H1 (cell line): Measurements from ENCODE around the gene MIB1. TPM values are rescaled to one million over a fixed set of nuclear protein-coding genes. Genes with fewer than 3 reads are reported as not detected.

ENCODE experiments used
- CTCF ChIA-PET: fragments of 300-600 bp; sonication (Branson Sonifier 250); formaldehyde crosslinking; loops from one replicate; lab custom pipeline; 2021; ENCODE audit not compliant: partially characterized antibody; lab: Charles Lee
- POLR2A ChIA-PET: fragments of 300-600 bp; sonication (Branson Sonifier 250); formaldehyde crosslinking; loops from one replicate; lab custom pipeline; 2021; ENCODE audit warnings: inconsistent platforms; ENCODE audit not compliant: partially characterized antibody; lab: Charles Lee
- DNase-seq, 2 experiments: peaks; one replicate each; pipeline versions ENCODE4 v3.0.0 to v3.0.0-alpha.2; 2010 to 2022; ENCODE audit warnings: low spot score in 2 of 2, low read depth in 1 of 2, mixed read lengths in 1 of 2
- FAIRE-seq: peaks from 2 replicates; lab custom pipeline; 2011; peaks lifted over from hg19 to GRCh38; lab: Jason Lieb, UNC
- H2AFZ ChIP-seq: 2 replicates; pipeline ENCODE4 v1.8.1; 2012; ENCODE audit warnings: low read length, inconsistent platforms
- H2AK5ac ChIP-seq: 2 replicates; pipeline ENCODE4 v1.6.1; 2013; ENCODE audit warnings: low read depth, low read length
- H2BK120ac ChIP-seq: replicated peaks from 2 replicates; pipeline ENCODE3; 2013; ENCODE audit warnings: low read depth, low read length, inconsistent platforms
- H2BK12ac ChIP-seq: 2 replicates; pipeline ENCODE4 v1.6.1; 2013; ENCODE audit warnings: low read depth, low read length
- H2BK15ac ChIP-seq: 2 replicates; pipeline ENCODE4 v1.6.1; 2013; ENCODE audit warnings: low read length
- H2BK20ac ChIP-seq: 2 replicates; pipeline ENCODE4 v1.6.1; 2013; ENCODE audit warnings: low read length
- H2BK5ac ChIP-seq: 2 replicates; pipeline ENCODE4 v1.6.1; 2013; ENCODE audit warnings: low read depth, low read length
- H3K14ac ChIP-seq: 2 replicates; pipeline ENCODE4 v1.6.1; 2013; ENCODE audit warnings: inconsistent platforms; ENCODE audit not compliant: insufficient read length
- H3K18ac ChIP-seq: 2 replicates; pipeline ENCODE4 v1.6.1; 2013; ENCODE audit warnings: low read length; ENCODE audit errors: extremely low read depth
- H3K23ac ChIP-seq: 2 replicates; pipeline ENCODE4 v1.6.1; 2013; ENCODE audit warnings: inconsistent platforms; ENCODE audit not compliant: insufficient read length
- H3K23me2 ChIP-seq: 2 replicates; pipeline ENCODE4 v1.6.1; 2013; ENCODE audit warnings: low read depth, low read length
- H3K27ac ChIP-seq: 2 replicates; pipeline ENCODE4 v1.6.1; 2011; ENCODE audit warnings: low read depth, low read length, inconsistent platforms
- H3K27me3 ChIP-seq, 4 experiments: replicated peaks in 1 of 4; 1 replicate in 1 of 4; 2 replicates in 3 of 4; pipeline versions ENCODE4 v1.6.1 to v1.8.1; 2011 to 2013; ENCODE audit warnings: low read length in 3 of 4, mild to moderate bottlenecking in 3 of 4, inconsistent platforms in 2 of 4, mixed read lengths in 2 of 4, moderate library complexity in 1 of 4; ENCODE audit not compliant: control insufficient read depth in 3 of 4, insufficient read depth in 3 of 4; ENCODE audit errors: extremely low read depth in 1 of 4
- H3K36me3 ChIP-seq, 4 experiments: 2 replicates each; pipeline versions ENCODE4 v1.6.1 to v1.8.1; 2011 to 2013; ENCODE audit warnings: mild to moderate bottlenecking in 4 of 4, low read length in 3 of 4, moderate library complexity in 2 of 4, control low read depth in 1 of 4, inconsistent platforms in 1 of 4; ENCODE audit not compliant: insufficient read depth in 4 of 4, control insufficient read depth in 2 of 4
- H3K4ac ChIP-seq: replicated peaks from 2 replicates; pipeline ENCODE3; 2013; ENCODE audit warnings: low read length, low read depth, mixed read lengths, inconsistent platforms; ENCODE audit not compliant: insufficient read length
- H3K4me1 ChIP-seq, 4 experiments: replicated peaks in 1 of 4; 1 replicate in 1 of 4; 2 replicates in 3 of 4; pipeline versions ENCODE4 v1.6.1 to v1.8.1; 2011 to 2013; ENCODE audit warnings: low read length in 3 of 4, inconsistent platforms in 2 of 4, mixed read lengths in 1 of 4; ENCODE audit not compliant: insufficient read depth in 4 of 4, control insufficient read depth in 3 of 4
- H3K4me2 ChIP-seq, 2 experiments: 2 replicates each; pipeline versions ENCODE4 v1.6.1 to v1.8.1; 2011 to 2013; ENCODE audit warnings: low read depth in 2 of 2, low read length in 2 of 2, control low read depth in 1 of 2, inconsistent platforms in 1 of 2, mild to moderate bottlenecking in 1 of 2; ENCODE audit not compliant: insufficient read depth in 1 of 2
- H3K4me3 ChIP-seq, 4 experiments: fragments of 200-600, 300-600 bp in 1 of 4; sonication (generic), shearing (Covaris generic), sonication (Bioruptor Twin) in 1 of 4; 2 replicates each; pipeline versions ENCODE4 v1.5.1 to v1.8.1; 2011 to 2016; ENCODE audit warnings: low read length in 4 of 4, low read depth in 3 of 4, control low read depth in 2 of 4, inconsistent platforms in 2 of 4, mild to moderate bottlenecking in 2 of 4, mixed read lengths in 1 of 4, moderate library complexity in 1 of 4; ENCODE audit not compliant: insufficient read depth in 2 of 4; ENCODE audit errors: extremely low read depth in 1 of 4
- H3K56ac ChIP-seq: replicated peaks from 2 replicates; pipeline ENCODE3; 2013; ENCODE audit warnings: low read depth, mild to moderate bottlenecking, mixed read lengths, low read length, inconsistent platforms; ENCODE audit not compliant: insufficient read length
- H3K79me1 ChIP-seq: 2 replicates; pipeline ENCODE4 v1.6.1; 2013; ENCODE audit warnings: low read depth, low read length, control low read depth
- H3K79me2 ChIP-seq, 2 experiments: 2 replicates each; pipeline versions ENCODE4 v1.6.1 to v1.8.1; 2012 to 2013; ENCODE audit warnings: low read length in 2 of 2, mild to moderate bottlenecking in 2 of 2, inconsistent platforms in 1 of 2; ENCODE audit not compliant: insufficient read depth in 2 of 2, control insufficient read depth in 1 of 2
- H3K9ac ChIP-seq, 4 experiments: replicated peaks in 1 of 4; 1 replicate in 1 of 4; 2 replicates in 3 of 4; pipeline versions ENCODE4 v1.6.1 to v1.8.1; 2011 to 2013; ENCODE audit warnings: low read depth in 3 of 4, low read length in 3 of 4, control low read depth in 2 of 4, mild to moderate bottlenecking in 2 of 4, moderate library complexity in 2 of 4, inconsistent platforms in 1 of 4; ENCODE audit errors: extremely low read depth in 1 of 4
- H3K9me3 ChIP-seq, 2 experiments: 2 replicates each; pipeline versions ENCODE4 v1.6.1 to v1.8.1; 2012 to 2013; ENCODE audit warnings: mild to moderate bottlenecking in 2 of 2, moderate library complexity in 2 of 2, control low read depth in 1 of 2, inconsistent platforms in 1 of 2, low read depth in 1 of 2, low read length in 1 of 2, mixed read lengths in 1 of 2; ENCODE audit not compliant: insufficient read depth in 2 of 2
- H4K20me1 ChIP-seq, 2 experiments: replicated peaks in 1 of 2; 2 replicates each; pipeline versions ENCODE3 to v1.8.1; 2011 to 2013; ENCODE audit warnings: inconsistent platforms in 2 of 2, low read length in 2 of 2, mild to moderate bottlenecking in 1 of 2; ENCODE audit not compliant: insufficient read depth in 2 of 2, control insufficient read depth in 1 of 2
- H4K5ac ChIP-seq: 2 replicates; pipeline ENCODE4 v1.6.1; 2013; ENCODE audit warnings: low read length, low read depth, mixed read lengths, inconsistent platforms; ENCODE audit not compliant: insufficient read length
- H4K8ac ChIP-seq: 2 replicates; pipeline ENCODE4 v1.8.0; 2013; ENCODE audit warnings: mild to moderate bottlenecking, moderate library complexity, low read length, inconsistent platforms; ENCODE audit not compliant: insufficient read depth; ENCODE audit errors: extremely low read depth
- H4K91ac ChIP-seq: replicated peaks from 2 replicates; pipeline ENCODE3; 2013; ENCODE audit warnings: low read length, mixed read lengths, inconsistent platforms; ENCODE audit not compliant: insufficient read length
- EZH2 ChIP-seq: fragments of 200-600 bp; sonication (generic); IDR thresholded peaks from 2 replicates; pipeline ENCODE4 v1.7.1; 2012; ENCODE audit warnings: low read depth, mild to moderate bottlenecking, moderate library complexity, low read length, inconsistent platforms; ENCODE audit not compliant: severe bottlenecking
- YY1 ChIP-seq: IDR thresholded peaks from 2 replicates; pipeline ENCODE4 v1.6.1; 2011; ENCODE audit warnings: low read depth, mild to moderate bottlenecking, low read length
- WGBS, 2 experiments: shearing (Covaris generic) in 1 of 2; methylation state at CpG; one replicate each; pipeline versions ENCODE4 v1.1.6 to v1.1.7; 2013 to 2015; ENCODE audit warnings: low lambda C conversion rate in 2 of 2, mixed read lengths in 2 of 2, inconsistent platforms in 1 of 2, low coverage in 1 of 2, missing lambda C conversion rate in 1 of 2; ENCODE audit not compliant: insufficient replicate concordance in 2 of 2, insufficient coverage in 1 of 2, insufficient read length in 1 of 2; ENCODE audit errors: extremely low coverage in 1 of 2, missing lambda C conversion rate in 1 of 2; 5-methylcytosine and 5-hydroxymethylcytosine counted together
- polyA plus RNA-seq, 7 experiments: library from polyadenylated mRNA; depleted of rRNA in 3 of 7; stranded (reverse) in 5 of 7; unstranded in 2 of 7; fragments of >200 nt in 5 of 7; fragments of 200-250 nt in 2 of 7; gene quantifications; 1 replicate in 5 of 7; 2 replicates in 1 of 7; 4 replicates in 1 of 7; pipeline versions ENCODE4 v1.2.1 to v1.2.3, GENCODE V29; 2011 to 2013; ENCODE audit warnings: missing spikeins in 2 of 7, mixed read lengths in 2 of 7
- total RNA-seq: library from RNA; stranded (reverse); fragmentation: NEBNext Ultra II Directional; extraction: Animal tissue kit (Norgen Biotek cat#: 25700); gene quantifications from 2 replicates; pipeline ENCODE4 v1.2.1, GENCODE V29; 2021

The MIB1 gene
- total and polyA plus RNA-seq, 2 of the 8 experiments (the other 6 are each of a cell fraction or from before 2014, with no cell fraction given) = 8.2 to 60.3 TPM

DNA sequence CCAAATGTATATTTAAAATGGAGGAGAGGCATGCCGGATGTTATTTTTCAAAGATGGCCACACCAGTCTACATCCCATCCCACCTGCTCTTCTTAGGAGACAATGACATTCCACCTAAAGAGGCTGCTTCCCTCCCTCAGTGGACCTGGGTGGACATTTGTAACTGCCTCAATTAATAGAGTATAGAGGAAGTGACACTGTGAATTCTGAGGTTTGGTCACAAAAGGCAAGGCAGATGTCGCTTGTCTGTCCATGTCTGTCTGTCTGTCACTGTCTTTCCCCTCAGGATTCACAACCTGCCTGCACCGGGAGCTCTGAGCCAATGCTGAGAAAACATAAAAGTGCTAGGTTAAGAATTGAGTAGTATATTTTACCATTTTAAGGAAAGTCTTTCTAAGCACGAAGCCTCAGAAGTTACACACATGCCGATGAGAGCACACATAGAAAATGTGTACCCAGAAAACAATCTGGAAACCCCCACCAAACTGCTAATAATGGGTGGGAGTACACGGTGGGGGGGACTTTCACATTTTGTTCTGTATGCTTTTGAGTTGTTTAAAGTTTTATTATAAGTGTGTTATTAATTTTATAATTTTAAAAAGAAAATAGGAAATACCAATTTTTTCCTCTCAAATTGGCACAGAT is 21.0 kb downstream of the MIB1 start:
- Histone ChIP-seq H4K20me1 (peaks cover 4 to 8% of the 10 kb centered on the region in 2 experiments), H3K14ac (no peak overlapping the region), H3K27ac (no peak overlapping the region), H3K18ac (no peak overlapping the region), H2AK5ac (no peak overlapping the region), H2BK120ac (no peak overlapping the region), H3K56ac (no peak overlapping the region), H3K36me3 (peaks cover 0 to 12% (median 7%) of the 10 kb centered on the region in 4 experiments; a peak in 5 of 8 replicates), H4K5ac (no peak overlapping the region), H2BK15ac (no peak overlapping the region), H2BK5ac (no peak overlapping the region), H3K79me2 (peaks cover 3 to 86% of the 10 kb centered on the region in 2 experiments), H3K9ac (no peak overlapping the region), H3K4me1 (peaks cover 0 to 5% (median 4%) of the 10 kb centered on the region in 4 experiments; a peak in 2 of 7 replicates), H3K4me3 (no peak overlapping the region), H3K27me3 (no peaks in the 10 kb centered on the region), H4K91ac (no peak overlapping the region), H3K79me1 (0 out of 2 replicates have a peak, but pooled peaks cover 2% of the 10 kb centered on the region), H3K4ac (no peak overlapping the region), H3K9me3 (no peaks in the 10 kb centered on the region), H4K8ac (no peak overlapping the region), H2BK20ac (no peak overlapping the region), H3K23me2 (no peaks in the 10 kb centered on the region), H2AFZ (no peak overlapping the region), H2BK12ac (no peak overlapping the region), H3K23ac (no peak overlapping the region), H3K4me2 (no peak overlapping the region)
- DNase-seq = no peak
- TF ChIP-seq EZH2 = no peak
- peak; percentile 62; the same call in 1 of the 2 replicates for TF ChIP-seq YY1
- ChIA-PET CTCF (no interaction called here), POLR2A (no interaction called here)
- no peak for FAIRE-seq
- 83% methylated on average over 6 of the region's 6 CpGs; no CpG with 5 or more reads in 1 of the 2 experiments for WGBS, 2 experiments
